Inflammatory macrophage (primary cell): ENCODE results near the gene PDE6B.
"Not testable (repeated sequence)": the region's sequence is repeated elsewhere in the genome, so short reads cannot be mapped to it uniquely, and the experiment has no call there.

Experiments
- DNase-seq, 2 donors: peaks; one replicate each; pipeline ENCODE4 v3.0.0-alpha.2; 2020 to 2022

Gene PDE6B

GRCh38 chr4:684623-685327, 59.4 kb downstream of the PDE6B start:
- no peak for DNase-seq

- DNase-seq: no peak
These were observed 60.5 kb downstream of the PDE6B start for GRCh38 chr4:685679-686412.

- DNase-seq: no peak
These were observed 61.2 kb downstream of the PDE6B start for GRCh38 chr4:686413-687040.

- peak; percentile 95 to 98 for DNase-seq
These were observed 61.9 kb downstream of the PDE6B start for GRCh38 chr4:687048-687970.

- peak in 1 of 2 donors; percentile 30 for DNase-seq
These were observed 62.8 kb downstream of the PDE6B start for GRCh38 chr4:687971-688853.

GRCh38 chr4:688854-689681, 63.7 kb downstream of the PDE6B start, which contains the start of gene SLC49A3:
Gene SLC49A3, minus strand, starts transcription at chr4:689151. Its CDS starts 24 bp downstream, at chr4:689127.
- DNase-seq: peak; percentile 34 to 77

- DNase-seq: no peak
These were observed 64.3 kb downstream of the PDE6B start for GRCh38 chr4:689723-690122.

GRCh38 chr4:692771-693554, 67.6 kb downstream of the PDE6B start:
- DNase-seq: no peak

- DNase-seq: not testable (repeated sequence)
These were observed 69.1 kb downstream of the PDE6B start for GRCh38 chr4:694341-694940.

GRCh38 chr4:699816-700580, 74.6 kb downstream of the PDE6B start:
- no peak for DNase-seq

- no peak for DNase-seq
These were observed 75.4 kb downstream of the PDE6B start for GRCh38 chr4:700587-701264.

- DNase-seq: no peak
These were observed 77.3 kb downstream of the PDE6B start for GRCh38 chr4:702618-703048.

GRCh38 chr4:703336-704197, 78.2 kb downstream of the PDE6B start:
- no peak for DNase-seq

- no peak for DNase-seq
These were observed 79.0 kb downstream of the PDE6B start for GRCh38 chr4:704198-704891.

- no peak for DNase-seq
These were observed 79.6 kb downstream of the PDE6B start for GRCh38 chr4:704971-705277.
